ENCODE data around the gene OR52A5.
"Not testable (repeated sequence)": the region's sequence is repeated elsewhere in the genome, so short reads cannot be mapped to it uniquely, and the experiment has no call there.

The OR52A5 gene

DNA sequence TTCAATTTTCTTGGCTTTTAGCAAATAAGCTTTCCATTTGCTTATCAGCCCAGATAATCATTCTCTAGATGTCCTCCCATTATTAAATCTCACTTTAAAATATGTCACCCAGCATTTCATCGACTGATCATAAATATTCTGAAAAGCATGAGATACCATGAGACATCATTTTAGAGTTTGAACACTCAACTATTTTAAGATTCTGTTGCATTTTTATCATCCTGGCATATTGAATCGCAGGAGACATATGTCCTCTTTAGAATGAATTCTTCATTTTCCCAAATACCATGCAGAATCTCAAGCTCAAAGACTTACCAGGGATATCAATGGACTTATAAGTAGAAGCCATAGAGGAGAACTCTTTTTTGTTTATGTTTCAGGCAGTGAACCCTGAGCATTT is at the start of gene OR52A5:
TSS of gene OR52A5 (minus strand) at position 361 of the 400 bp plus-strand sequence. CDS start 5,714 bp downstream, outside the sequence.
- DNase-seq, result no peak

DNA sequence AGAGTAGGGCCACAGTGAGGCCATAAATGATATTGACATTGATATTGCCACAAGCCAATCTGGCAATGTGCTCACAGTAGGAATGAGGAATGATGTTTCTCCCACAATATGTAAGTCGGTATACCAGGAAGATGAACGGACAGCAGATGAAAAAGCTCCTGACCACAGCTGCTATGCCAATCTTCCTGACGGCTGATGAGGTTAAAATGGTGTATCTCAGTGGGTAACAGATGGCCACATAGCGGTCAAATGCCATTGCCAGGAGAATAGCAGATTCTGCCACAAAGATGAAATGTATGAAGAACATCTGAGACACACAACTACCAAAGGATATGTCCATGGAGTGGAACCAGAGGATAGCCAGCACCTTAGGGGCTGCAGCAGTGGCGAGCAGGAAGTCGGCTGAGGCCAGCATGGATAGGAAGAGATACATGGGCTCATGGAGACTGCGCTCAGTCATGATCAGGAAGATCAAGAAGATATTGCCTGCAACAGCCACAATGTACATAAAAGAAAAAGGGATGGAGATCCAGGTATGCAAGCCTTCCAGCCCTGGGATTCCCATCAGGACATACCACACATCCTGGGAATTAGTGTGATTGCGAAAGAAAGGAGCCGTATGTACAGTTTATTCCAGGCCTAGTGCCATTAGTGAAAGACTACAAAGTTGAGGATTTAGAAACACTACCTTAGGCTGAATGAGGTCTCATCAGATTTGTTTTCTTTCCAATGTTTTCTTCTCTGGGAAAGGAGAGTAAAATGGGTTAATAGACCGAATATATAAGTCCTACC is 40.1 kb upstream of the OR52A5 start:
- DNase-seq, result no peak

DNA sequence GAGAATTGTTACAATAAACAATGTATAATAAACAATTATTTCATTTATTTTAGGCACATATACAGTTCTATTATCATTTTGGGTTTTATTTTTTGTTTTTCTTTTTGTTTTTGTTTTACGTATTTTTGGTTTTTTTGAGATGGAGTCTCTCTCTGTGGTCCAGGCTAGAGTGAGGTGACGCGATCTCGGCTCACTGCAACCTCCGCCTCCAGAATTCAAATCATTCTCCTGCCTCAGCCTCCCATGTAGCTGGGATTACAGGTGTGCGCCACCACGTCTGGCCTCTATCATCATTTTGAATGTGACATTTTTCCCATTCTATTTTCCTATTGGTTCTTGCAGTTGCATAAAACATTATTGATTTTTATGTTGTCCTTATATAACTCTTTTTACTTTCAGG is 36.8 kb upstream of the OR52A5 start:
- DNase-seq, result no peak

DNA sequence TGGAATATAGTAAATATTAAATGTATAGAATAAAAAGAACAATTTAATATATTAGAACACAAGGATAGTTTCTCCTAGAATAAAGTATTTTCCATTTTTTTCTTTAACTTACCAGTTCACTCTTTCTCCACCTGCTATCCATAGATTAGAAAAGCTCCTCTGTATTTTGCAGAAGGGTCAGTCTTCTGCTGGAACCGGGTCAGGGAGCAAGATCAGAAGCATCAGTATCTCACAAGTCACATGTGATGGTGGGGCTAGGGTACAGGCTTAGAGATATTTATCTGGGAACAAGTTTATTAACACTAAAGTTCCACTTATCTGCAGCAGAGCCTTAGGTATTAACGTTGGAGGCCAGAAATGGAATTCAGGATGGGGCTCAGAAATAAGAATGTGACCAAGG is 33.7 kb upstream of the OR52A5 start:
- no peak for DNase-seq

DNA sequence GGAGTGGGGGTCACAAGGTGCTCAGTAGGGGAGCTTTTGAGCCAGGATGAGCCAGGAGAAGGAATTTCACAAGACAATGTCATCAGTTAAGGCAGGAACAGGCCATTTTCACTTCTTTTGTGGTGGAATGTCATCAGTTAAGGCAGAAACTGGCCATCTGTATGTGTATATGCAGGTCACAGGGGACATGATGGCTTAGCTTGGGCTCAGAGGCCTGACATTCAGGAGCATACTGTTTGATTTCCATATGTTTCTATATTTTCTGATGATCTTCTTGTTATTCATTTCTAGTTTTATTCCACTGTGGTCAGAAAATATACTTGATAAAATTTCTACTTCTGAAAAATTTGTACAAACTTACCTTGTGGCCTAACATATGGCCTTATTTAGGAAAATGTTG is 27.7 kb upstream of the OR52A5 start:
- not testable (repeated sequence) for DNase-seq

DNA sequence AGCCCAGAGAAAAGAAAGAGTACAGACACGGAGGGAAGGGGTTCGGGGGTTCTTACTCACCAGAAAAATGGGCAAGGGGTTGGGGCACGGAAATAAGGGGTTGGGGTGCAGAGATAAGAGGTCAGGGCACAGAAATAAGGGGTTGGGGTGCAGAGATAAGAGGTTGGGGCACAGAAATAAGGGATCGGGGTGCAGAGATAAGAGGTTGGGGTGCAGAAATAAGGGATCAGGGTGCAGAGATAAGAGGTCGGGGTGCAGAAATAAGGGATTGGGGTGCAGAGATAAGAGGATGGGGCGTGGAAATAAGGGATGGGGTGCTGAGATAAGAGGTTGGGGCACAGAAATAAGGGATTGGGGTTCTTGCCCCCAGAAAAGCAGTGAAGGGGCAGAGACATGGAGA is 26.7 kb upstream of the OR52A5 start:
- not testable (repeated sequence) for DNase-seq

DNA sequence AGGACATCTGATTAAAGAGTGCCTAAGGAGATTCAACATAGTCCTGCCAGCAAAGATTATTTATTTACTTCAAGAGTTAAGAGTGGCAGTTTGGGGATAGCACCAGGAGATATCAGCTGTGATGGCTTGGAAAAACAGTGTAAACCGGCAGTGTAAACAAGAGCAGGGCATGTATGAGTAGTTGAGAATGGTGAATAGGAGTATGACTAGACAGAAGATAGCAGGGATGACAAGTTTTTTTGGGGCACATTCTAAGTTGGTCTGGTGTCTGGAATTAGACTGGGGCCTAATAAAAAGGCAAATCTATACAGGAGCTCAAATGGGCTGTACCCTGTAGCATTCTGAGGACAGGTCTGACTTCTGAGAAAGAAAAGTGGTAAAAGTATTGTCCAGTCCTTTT is 22.9 kb upstream of the OR52A5 start:
- DNase-seq, result not testable (repeated sequence)

DNA sequence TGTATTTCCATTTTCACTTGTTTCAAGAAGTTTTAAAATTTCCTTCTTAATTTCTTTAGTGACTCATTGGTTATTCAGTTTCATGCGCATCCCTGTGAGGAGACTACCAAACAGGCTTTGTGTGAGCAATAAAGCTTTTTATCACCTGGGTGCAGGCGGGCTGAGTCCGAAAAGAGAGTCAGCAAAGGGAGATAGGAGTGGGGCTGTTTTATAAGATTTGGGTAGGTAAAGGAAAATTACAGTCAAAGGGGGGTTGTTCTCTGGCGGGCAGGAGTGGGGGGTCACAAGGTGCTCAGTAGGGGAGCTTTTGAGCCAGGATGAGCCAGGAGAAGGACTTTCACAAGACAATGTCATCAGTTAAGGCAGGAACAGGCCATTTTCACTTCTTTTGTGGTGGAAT is 22.1 kb upstream of the OR52A5 start:
- DNase-seq, result not testable (repeated sequence)

DNA sequence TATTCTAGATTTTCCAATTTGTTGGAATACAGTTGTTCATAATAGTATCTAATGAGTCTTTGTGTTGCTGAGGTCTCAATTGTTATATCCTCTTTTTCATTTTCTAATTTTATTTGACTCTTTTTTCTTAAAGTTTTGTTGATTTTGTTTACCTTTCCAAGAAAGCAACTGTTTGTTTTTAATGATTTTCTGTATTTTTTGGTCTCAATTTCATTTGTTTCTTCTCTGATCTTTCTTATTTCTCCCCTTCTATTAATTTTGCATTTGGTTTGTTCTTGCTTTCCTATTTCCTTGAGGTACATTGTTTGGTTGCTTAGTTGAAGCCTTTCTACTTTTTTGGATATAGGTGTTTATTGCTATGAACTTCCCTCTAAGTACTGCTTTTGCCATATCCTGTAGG is 21.6 kb upstream of the OR52A5 start:
- no peak for DNase-seq

DNA sequence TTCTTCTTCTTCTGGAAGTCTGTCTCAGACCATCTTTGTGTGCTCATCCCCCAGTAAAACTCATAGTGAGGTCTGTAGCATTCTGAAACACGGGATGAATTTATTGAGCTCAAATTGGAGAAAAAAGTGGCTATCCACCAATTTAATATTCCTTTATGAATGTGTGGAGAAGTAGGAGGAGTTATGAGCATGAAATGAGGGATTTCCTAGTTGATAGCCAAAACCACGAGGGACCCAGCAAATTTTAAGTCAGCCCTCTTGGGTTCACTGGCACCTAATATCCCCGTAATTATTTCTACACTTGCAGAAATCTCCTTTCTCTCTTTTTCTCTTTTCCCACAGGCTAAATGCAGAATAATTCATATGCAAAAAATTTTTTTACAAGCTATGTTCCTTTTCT is 16.5 kb upstream of the OR52A5 start, which contains the start of gene OR52A1:
TSS of gene OR52A1 (minus strand) at position 101 of the 400 bp plus-strand sequence. CDS start 2,388 bp downstream, outside the sequence.
- DNase-seq, result no peak

DNA sequence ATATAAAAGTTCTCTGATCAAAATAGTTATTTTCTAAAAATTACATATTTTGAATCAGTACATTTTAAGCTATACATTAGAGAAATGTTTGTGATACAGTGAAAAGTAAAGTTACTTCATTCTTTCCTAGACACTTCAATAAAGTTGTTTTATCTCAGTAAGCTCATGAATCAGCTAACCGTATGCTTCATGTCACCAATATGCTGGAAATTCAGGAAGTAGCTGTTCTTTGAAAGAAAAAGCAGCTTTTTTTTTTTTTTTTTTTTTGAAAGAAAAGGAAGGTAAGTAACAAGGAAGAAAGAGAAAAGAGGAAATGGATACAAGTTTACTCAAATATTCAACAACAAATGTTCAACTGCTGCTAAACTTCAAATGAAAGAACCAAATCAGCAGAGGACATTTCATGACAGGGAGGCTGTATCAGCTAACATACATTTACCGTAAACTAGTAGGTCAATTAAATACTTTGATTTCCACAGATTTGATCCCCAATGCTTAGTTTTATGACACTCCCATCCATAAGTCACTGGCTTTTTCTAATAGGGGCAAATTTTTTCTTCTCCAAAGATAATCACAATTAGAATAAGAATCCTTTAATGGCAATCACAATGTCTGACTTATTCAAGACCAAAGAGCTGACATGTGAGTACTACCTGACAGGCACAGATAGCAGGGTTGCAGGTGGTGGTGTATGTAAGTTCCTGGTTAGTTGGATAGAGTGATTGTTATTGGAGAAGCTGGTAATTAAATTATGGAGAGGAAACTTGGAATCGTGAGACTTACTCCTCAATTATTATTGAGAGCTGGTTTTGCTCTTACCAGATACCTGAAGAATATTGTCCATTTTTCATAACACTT is 15.6 kb upstream of the OR52A5 start:
- no peak for DNase-seq

DNA sequence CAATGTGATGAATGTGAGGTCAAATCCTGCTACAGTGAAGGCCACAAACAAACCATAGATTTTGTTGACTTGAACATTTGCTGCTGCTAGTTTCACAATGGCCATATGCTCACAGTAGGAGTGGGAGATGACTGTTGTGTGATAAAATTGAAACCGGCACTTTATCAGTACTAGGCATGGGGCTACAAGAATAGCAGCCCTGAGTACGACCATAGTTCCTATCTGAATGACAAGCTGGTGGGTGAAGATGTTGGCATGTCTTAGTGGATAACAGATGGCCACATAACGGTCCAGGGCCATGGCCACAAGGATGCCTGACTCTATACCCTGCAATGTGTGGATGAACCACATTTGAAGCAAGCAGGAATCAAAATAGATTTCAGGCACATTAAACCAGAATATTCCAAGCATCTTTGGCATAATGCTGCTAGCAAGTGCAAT is 13.6 kb upstream of the OR52A5 start:
- peak in 9 of 58 donors; percentile 2 to 38 (median 6) for DNase-seq

DNA sequence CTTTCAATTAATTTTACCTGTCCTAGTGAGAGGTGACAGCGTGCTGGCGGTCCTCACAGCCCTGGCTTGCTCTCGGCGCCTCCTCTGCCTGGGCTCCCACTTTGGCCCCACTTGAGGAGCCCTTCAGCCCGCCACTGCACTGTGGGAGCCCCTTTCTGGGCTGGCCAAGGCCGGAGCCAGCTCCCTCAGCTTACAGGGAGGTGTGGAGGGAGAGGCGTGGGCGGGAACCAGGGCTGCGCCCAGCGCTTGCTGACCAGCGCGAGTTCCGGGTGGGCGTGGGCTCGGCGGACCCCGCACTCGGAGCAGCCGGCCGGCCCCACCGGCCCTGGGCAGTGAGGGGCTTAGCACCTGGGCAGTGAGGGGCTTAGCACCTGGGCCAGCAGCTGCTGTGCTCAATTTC is 6.0 kb upstream of the OR52A5 start:
- not testable (repeated sequence) for DNase-seq

DNA sequence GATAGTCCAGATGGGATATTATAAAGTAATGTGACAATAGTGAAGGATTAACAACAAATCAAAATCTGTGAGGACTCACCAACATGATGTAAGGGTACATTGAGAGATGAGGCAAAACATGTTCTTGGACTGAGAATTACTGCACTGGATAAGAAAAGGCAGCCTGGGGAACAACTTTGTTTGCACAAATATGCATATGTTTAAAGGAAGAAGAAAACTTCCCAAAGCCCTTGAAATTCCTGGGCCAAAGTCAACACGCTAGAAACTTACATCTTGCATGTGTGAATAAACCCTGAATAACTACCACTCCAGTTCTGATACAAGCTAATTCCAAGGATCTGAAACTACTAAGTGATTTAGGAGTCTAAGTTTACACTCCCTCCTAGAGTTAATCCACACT is 1.1 kb downstream of the OR52A5 start:
- no peak for DNase-seq

DNA sequence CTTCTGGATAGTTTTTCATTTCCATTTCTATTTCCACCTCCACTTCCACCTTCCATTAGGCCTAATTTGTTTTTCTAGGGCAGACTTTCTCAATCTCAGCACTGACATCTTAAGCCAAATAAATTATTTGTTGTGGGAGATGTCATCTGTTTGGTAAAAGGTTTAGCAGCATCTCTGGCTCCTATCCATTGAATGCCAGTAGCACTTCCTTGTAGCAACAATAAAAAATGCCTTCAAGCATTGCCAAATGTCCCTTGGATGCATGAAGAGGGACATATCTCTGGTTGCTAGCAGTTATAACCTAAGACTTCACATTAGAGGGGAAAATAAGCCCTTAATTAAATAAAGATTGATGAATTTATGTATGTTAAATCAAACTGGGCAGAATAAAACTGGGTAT is 1.9 kb downstream of the OR52A5 start:
- no peak for DNase-seq

DNA sequence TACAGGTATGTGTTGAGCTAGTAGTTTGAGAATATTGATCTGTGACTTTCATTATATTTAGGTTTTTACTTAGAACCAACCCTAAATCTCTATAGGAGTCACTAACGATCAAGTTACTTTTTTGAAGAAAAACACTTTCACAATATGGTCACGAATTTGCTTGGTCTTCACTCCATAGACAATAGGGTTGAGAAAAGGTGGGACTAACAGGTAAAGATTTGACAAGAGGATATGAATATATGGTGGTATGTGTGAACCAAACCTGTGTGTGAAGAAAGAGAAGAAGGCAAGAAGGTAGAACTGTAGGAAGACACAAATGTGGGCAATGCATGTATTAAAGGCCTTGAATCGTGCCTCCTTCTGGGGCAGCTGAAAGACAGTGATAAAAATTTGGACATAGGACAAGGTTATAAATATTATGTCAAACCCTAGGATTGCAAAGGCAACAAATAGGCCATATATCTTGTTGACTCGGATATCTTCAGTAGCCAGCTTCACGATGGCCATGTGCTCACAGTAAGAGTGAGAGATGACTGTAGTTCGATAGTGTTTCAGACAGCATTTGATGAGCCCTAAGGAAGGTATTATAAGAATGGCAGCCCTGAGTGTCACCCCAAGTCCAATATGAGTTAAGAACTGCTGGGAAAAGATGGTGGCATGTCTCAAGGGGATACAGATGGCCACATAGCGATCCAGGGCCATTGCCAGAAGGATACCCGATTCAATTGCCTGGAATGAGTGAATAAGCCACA is 6.4 kb downstream of the OR52A5 start:
- DNase-seq, result no peak

DNA sequence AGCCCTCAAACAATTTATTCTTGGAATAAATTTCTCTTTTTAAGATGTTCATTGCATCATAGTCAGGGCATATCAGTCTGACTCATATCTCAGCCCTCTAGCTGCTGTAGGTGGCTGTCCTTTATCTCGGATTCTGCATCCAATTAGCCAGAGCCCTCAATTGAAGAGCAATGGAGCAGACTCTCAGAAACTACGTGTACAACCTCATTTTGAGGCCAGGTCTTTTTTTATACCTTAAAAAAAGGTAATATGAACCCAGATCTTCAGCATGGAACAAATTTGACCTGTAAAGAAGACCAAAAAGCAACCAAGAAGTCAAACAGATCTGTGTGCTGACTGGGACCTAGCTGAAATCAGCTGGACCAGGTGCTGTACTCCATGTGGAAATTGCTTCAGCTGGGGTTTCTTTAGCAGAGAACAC is 8.7 kb downstream of the OR52A5 start:
- DNase-seq, result no peak

DNA sequence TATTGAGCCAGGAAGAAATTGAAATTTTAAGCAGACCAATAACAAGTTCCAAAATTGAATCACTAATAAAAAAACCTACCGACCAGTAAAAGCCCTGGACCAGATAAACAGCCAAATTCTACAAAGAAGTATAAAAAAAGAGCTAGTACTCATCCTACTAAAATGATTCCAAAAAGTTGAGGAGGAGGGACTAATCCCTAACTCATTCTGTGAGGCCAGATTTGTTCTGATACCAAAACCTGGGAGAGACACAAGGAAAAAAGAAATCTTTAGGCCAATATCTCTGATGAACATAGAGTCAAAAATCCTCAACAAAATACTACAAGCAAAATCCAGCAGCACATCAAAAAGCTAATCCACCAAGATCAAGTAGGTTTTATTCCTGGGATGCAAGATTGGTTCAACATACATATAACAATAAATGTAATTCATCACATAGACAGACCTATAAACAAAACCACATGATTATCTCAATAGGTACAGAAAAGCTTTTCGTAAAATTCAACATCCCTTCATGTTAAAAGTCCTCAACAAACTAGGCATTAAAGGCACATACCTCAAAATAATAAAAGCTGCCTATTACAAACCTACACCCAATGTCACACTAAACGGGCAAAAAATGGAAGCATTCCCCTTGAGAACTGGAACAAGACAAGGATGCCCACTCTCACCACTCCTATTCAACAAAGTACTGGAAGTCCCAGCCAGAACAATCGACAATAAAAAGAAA is 13.1 kb downstream of the OR52A5 start:
- no peak for DNase-seq

DNA sequence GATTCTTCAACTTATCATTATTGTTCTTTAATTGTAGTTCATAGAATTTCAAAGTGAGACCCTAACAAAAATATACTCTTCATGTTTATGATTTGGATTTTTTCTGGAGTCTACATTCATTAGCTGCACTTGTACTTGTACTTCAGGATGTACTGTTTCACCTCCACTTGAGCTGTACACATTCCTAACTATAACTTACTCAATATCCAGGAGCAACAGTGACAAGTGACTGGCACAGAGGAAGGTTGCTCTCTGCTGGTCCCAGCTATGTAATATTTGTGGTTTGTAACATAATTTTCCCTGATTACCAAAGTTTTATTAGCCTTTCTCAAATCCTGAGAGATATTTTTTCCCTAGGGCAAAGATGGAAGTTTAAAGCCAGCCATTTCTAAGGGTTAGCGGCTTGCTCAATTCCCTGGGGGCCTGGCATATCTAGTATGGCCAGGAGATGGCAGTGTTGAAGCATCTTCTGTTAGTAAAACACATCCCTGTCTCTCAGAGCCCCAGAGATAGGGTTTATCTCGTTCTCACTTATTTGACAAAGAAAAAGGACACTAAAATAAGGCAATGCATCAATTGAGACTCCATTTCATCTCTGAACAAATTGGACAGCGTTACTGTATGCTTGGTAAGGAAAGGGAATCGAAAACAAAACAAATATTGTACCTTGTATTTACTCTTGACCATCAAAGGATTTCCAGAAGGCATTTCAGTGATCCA is 14.2 kb downstream of the OR52A5 start:
- DNase-seq, result peak in 52 of 58 donors; percentile 1 to 76 (median 20)

DNA sequence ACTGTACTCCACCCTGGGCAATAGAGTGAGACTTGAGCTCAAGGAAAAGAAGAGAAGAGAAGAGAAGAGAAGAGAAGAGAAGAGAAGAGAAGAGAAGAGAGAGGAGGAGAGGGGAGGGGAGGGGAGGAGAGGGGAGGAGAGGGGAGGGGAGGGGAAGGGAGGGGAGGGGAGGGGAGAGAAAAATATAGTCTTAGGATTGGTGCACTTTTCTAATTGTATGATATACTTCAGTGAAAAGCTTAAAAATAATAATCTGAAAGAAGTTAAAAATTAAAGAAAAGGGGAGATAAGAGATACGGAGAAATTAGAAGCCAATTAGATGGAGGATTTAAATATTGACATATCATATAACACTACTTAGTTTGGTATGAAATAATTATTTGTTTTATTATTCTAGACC is 19.3 kb downstream of the OR52A5 start:
- no peak for DNase-seq
